Erythroblast (primary cell): Measurements from ENCODE around the gene TMEM271.

Source experiments
- GATA1 ChIP-seq: IDR thresholded peaks from 2 replicates; pipeline ENCODE4 v1.6.1; 2011; ENCODE audit warnings: low read depth, mild to moderate bottlenecking, control low read depth, low read length, moderate library complexity
- POLR2A ChIP-seq: IDR thresholded peaks from 2 replicates; pipeline ENCODE4 v1.6.1; 2011; ENCODE audit warnings: mild to moderate bottlenecking, low read length

DNA sequence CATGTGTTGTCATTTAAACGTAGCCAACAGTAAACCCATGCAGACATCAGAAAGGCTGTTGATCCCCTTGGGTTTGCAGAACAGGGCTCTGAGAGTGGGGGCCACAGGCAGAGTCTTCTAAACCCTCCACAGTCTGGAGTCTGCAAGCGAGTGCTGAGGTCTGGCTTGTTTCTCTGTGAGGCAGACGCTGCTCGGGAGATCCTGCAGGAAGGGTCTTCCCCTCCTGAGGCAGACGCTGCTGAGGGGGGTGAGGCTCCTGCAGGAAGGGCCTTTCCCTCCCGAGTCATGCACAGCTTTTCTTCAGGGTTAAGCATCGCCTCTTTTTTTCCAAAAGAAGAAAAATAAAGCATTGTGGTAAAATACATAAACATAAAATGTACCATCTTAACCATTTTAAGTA, 32.1 kb upstream of the TMEM271 start:
- no peak for TF ChIP-seq POLR2A
- no peak for TF ChIP-seq GATA1
